NCI-H345 treated with DMSO at 0.1 percent for 48 hours (cell line): ENCODE results near the gene NOM1.

Experiments
- DNase-seq: peaks from one replicate; lab custom pipeline; 2025; ENCODE audit not compliant: unreplicated experiment; lab: John Stamatoyannopoulos, UW

Gene NOM1

GRCh38 chr7:157003445-157003755 is 53.9 kb downstream of the NOM1 start:
- no peak for DNase-seq

- no peak for DNase-seq
Observed at GRCh38 chr7:157003756-157004520, 54.4 kb downstream of the NOM1 start.

GRCh38 chr7:157004521-157005455 is 55.3 kb downstream of the NOM1 start:
- no peak for DNase-seq

DNA sequence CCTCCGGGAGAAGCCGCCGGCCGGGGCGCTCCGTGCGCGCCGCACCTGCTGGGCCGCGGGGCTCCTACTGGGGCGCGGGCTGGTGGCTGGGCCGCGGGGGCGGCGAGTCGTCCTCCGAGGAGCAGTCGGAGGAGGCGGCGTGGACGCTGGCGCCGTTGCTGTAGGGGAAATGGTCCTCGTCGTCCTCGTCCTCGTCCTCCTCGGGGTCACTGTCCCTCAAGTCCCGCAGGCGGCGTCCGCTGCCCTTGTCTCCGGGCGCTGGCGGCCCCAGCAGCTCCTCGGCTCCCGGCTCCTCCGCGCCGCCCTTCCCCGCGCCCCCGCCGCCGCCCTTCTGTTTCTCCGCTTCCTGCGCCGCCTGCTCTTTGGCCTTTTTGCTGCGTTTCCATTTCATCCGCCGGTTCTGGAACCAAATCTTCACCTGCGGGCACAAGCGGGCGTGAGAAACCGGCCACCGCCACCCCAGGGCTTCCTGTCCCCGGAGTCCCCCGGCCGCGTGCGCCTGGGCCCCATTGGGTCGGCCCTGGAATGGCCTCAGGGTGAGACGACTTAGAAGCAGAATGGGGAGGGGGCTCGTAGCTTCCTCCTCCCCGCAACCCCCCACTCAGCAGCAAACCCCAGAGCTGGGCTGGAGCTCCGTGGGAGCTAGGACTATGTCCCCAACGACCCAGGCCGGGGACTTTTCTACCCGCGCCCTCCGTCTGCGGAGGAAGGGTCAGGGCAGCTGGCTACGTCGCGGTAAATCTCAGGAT is 56.1 kb downstream of the NOM1 start:
- DNase-seq: no peak

DNA sequence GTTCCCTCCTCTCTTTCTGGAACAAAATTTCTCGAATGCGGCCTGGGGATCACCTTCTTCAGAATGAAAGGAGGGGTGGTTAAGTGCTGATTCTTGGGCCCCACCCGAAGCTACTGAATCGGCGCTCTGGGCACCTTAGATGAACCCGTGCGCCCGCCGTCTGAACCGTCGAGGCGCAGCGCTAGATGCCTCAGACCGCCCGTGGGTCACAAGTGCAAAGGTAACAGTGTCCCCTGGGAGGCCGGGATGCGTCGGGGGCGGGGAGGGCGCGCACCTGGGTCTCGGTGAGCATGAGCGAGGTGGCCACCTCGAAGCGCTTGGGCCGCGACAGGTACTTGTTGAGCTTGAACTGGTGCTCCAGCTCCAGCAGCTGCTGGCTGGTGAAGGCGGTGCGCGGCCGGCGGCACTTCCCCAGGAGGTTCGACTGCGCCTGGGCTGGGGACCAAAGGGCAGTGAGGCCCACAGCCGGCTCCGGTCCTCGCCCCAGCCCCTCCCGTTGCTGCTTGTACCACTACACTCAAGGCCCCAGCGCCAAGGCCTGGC is 56.8 kb downstream of the NOM1 start:
- no peak for DNase-seq

- DNase-seq: no peak
Observed at GRCh38 chr7:157006829-157007469, 57.4 kb downstream of the NOM1 start.

DNA sequence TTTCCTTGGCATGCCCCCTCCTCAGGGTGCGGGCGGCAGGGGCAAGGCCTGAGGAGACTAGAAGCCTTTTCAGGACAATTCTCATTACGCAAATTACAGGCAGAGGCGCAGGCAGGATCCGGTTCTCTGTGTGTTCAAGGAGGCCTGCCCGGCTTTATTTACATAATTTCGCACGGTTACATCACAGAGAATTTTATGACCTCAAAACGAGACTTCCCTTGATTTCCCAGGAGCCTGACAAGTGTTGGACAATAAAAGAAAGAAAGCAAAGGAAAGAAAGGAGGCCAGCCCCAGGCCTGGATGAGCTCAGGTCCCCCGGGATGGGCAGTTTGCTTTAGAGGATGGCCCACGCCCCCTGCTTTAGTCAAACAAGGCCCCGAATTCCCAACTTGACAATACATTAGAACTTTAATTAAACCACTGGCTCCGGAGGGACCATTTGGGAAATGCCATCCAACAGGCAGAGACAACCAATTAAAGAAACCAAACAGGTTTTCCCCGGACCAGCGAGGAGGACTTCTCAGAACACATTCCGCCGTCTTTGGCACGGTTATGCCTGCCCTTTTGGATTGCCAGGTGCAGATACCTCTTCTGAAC is 58.1 kb downstream of the NOM1 start:
- DNase-seq: no peak

DNA sequence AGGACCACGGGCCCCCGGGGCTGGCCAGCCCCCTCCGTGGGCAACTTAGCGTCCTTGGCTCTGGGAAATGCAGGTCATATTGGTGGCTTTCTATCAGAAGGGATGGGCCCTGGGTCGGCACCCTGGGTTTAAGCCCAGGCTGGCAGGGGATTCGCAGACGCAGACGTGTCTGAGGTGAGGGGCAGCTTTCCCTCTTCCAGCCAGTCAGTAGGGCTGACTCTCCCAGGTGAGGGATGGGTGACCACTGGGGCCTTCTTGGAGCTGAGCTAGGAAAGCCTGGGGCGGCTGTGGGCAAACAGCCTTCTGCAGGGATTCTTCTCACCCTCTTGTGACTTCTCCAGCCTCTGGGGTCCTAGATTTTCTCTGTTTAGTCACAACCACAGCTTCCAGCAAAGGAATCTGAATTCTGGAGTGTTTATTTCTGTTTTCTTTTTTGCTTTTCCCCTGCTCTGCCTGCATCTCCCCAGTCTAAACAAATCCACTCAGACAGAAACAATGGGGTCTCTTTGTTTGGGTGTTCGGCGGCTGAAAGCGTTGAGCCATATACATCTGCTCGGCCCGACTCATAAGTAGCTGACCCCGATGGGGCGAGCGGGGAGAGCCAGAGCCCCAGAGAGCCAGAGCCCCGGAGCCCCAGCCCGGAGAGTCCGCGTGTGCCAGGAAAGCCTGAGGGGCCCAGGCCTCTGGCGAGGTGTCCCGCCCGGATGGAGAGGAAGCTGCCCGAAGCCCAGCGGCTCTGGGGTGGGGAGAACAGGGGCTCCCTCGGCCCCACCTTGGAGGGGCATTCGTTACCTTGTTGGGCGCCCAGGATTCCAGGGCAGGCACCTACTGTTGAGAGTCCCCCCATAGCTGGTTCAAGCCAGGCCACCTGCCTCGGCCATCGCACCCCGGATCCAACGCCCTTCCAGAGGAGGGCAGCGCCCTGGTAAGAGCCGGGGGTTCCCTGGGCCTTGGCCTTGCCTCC is 59.0 kb downstream of the NOM1 start:
- DNase-seq: no peak

GRCh38 chr7:157009170-157009777 is 59.8 kb downstream of the NOM1 start:
- no peak for DNase-seq

DNA sequence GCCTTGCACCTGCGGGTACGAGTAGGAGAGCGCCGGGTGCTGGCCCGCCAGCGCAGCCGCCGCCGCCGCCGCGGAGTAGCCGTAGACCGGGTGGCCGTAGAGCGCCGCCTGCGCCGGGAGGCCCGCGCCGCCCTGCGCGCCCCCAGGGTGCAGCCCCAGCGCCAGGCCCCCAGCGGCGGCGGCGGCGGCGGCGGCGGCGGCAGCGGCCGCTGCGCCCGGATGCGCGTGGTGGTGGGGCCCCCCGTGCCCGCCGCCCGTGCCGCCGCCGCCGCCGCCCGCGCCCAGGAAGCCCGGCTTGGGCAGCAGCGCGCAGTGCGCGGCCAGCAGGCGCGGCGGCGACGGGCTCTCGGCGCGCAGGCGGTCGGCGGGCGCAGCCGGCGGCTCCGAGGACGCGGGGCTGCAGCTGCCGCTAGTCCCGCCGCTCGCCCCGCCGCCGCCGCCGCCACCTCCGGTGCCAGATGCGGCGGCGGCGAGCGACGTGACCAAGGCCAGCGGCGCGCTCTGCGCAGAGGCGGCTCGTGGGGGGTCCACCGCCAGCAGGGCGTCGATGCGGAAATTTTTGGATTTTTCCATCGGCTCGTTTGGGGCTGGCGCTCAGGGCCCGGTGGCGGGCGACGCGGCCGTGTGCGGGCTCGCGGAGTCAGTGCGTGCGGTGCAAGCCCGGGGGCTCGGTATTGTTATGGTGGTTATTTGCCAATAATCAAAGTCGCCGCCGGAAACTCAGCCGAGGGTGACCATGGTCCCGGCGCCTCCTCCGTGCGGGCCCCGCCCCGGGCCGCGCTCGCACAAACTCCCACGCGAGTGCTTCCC is 60.5 kb downstream of the NOM1 start:
- no peak for DNase-seq

DNA sequence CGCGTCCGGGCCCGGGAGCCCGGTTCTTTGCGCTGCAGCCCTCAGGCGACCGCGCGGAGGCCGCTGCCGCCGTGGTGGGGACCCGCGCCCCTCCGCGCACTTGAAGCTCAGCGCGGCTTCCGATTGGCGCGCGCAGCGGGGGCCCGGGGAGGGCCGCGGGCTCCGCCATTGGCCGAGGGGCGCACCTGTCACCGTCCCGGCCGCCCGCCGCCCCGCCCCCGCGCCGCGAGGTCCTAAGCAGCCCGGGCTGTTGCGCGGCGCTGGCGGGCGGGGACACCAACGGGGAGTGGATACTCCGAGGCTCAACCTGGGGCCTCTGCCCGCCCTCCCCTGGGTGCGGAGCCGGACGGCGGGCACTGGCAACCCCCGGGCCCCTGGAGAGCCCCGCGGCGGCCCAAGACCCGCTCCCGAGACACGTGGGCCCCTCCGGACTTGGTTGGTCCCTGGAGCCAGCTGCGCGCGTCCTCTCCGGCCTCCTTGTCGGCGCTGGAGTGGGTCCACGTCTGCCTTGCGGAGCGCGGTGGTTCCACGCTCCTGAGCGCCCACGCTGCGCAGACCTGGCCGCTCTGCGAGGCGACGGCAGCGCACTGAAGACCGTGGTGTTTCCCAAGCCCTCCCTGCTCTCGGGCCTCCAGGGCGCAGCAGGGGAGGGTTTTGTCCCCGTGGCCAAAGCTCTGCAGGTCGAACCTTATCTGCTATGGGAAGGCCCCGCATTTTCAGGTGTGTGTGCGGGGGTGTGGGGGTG is 61.2 kb downstream of the NOM1 start, which contains the start of gene MNX1:
Gene MNX1, minus strand, starts transcription at position 76 of the 745 bp plus-strand sequence. CDS start 313 bp downstream, outside the sequence.
- DNase-seq: peak; percentile 75

- DNase-seq: no peak
Observed at GRCh38 chr7:157011333-157012112, 62.0 kb downstream of the NOM1 start.

GRCh38 chr7:157012113-157012547 is 62.6 kb downstream of the NOM1 start:
- no peak for DNase-seq

GRCh38 chr7:157013101-157013500 is 63.6 kb downstream of the NOM1 start:
- no peak for DNase-seq

- DNase-seq: no peak
Observed at GRCh38 chr7:157013602-157014549, 64.4 kb downstream of the NOM1 start.
